HCT116 (cell line): ENCODE measurements around the gene TPBGL.

ENCODE experiments used
- CTCF ChIP-seq, 3 experiments: fragments of 200-600 bp in 1 of 3; sonication (generic) in 1 of 3; IDR thresholded peaks in 2 of 3; conservative IDR thresholded peaks in 1 of 3; 2 replicates each; pipeline ENCODE4 v1.5.1; 2012 to 2017; ENCODE audit warnings: low read depth in 2 of 3, low read length in 2 of 3, antibody characterized with exemption in 1 of 3, borderline replicate concordance in 1 of 3, control low read depth in 1 of 3, mild to moderate bottlenecking in 1 of 3, mixed read lengths in 1 of 3, mixed run types in 1 of 3, moderate library complexity in 1 of 3; ENCODE audit not compliant: insufficient read depth in 1 of 3
- EZH2 ChIP-seq: fragments of 200-600 bp; sonication (generic); IDR thresholded peaks from 2 replicates; pipeline ENCODE4 v1.6.1; 2017; ENCODE audit warnings: antibody characterized with exemption, mixed run types
- MAX ChIP-seq: IDR thresholded peaks from 2 replicates; pipeline ENCODE4 v1.6.1; 2012
- POLR2A ChIP-seq: IDR thresholded peaks from 2 replicates; pipeline ENCODE4 v1.7.0; 2011; ENCODE audit warnings: borderline replicate concordance; ENCODE audit not compliant: insufficient read depth, insufficient read length; ENCODE audit errors: extremely low read depth
- POLR2AphosphoS5 ChIP-seq: IDR thresholded peaks from 2 replicates; pipeline ENCODE4 v1.6.1; 2011; ENCODE audit warnings: mild to moderate bottlenecking, low read depth, low read length, moderate library complexity
- RAD21 ChIP-seq: IDR thresholded peaks from 2 replicates; pipeline ENCODE4 v1.6.1; 2012; ENCODE audit warnings: low read depth, mild to moderate bottlenecking
- REST ChIP-seq: IDR thresholded peaks from 2 replicates; pipeline ENCODE4 v1.6.1; 2012; ENCODE audit warnings: low read depth
- ZNF274 ChIP-seq: fragments of 200-500 bp; sonication (Bioruptor generic); IDR thresholded peaks from 2 replicates; pipeline ENCODE4 v1.6.1; 2014; ENCODE audit warnings: mild to moderate bottlenecking, low read depth, low read length, inconsistent platforms

- no peak for TF ChIP-seq CTCF (IDR thresholded peaks at IDR 0.05 in 2 of 3, conservative IDR thresholded peaks at IDR 0.05 in 1 of 3; ENCODE audit: borderline replicate concordance in 1 of 3, insufficient read depth in 1 of 3, low read depth in 2 of 3, low read length in 2 of 3)
- TF ChIP-seq REST = no peak
- no peak for TF ChIP-seq POLR2A
- no peak for TF ChIP-seq MAX
- TF ChIP-seq POLR2AphosphoS5 = no peak
- no peak for TF ChIP-seq ZNF274
- TF ChIP-seq EZH2 = no peak
- TF ChIP-seq RAD21 = no peak
Observed at GRCh38 chr11:75269367-75269660, 28.7 kb downstream of the TPBGL start.
